ENCODE data around the gene MUC6.

The MUC6 gene

DNA sequence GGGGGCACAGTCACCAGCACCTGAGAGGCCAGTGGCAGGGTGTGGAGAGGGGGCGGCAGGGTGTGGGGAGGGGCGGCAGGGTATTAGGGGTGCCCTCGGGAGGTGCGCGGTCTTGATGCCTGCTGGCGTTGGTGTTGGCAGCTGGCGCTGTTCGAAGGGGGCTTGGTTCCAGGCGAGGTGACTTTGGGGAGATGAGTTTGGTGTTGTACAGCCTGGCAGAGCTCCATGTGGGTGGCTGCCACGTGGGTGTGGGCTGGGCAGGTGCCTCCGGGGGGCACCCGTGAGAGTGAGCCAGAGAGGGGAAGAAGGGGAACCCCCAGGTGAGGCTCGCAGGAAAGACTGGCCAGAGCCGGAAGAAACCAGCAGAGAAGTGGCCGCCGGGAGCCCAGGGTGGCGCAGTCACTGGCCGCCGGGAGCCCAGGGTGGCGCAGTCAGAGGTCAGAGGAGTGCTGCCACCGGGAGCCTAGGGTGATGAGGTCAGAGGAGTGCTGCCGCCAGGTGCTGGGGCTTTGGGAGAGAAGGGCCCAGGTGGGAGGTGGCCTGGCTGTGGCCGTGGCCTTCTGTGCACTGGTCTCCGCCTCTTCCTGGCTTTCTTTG is 44.7 kb downstream of the MUC6 start:
- no peak overlapping the region for H3K4me3 ChIP-seq (ENCODE audit: low read depth, low read length)
- TF ChIP-seq, protein P1, sequence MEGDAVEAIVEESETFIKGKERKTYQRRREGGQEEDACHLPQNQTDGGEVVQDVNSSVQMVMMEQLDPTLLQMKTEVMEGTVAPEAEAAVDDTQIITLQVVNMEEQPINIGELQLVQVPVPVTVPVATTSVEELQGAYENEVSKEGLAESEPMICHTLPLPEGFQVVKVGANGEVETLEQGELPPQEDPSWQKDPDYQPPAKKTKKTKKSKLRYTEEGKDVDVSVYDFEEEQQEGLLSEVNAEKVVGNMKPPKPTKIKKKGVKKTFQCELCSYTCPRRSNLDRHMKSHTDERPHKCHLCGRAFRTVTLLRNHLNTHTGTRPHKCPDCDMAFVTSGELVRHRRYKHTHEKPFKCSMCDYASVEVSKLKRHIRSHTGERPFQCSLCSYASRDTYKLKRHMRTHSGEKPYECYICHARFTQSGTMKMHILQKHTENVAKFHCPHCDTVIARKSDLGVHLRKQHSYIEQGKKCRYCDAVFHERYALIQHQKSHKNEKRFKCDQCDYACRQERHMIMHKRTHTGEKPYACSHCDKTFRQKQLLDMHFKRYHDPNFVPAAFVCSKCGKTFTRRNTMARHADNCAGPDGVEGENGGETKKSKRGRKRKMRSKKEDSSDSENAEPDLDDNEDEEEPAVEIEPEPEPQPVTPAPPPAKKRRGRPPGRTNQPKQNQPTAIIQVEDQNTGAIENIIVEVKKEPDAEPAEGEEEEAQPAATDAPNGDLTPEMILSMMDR (IDR thresholded peaks at IDR 0.05; ENCODE audit: borderline replicate concordance, insufficient read depth, low read depth, low read length) = no peak

DNA sequence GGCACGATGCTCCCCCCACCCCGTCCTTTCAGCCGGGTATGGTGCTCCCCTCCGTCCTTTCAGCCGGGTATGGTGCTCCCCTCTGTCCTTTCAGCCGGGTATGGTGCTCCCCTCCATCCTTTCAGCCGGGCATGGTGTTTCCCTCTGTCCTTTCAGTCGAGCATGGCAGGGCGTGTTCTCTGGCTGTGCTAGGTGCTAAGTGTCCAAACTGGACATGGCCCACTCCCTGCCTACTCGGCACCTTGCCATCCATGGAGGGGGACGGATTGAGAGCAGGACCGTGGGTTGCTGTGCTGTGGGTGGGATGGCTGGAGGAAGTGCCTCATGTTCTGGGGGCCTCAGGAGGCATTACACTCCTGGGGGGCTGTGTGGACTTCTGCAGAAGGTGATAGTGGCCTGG is 45.5 kb downstream of the MUC6 start:
- H3K4me3 ChIP-seq (ENCODE audit: low read depth, low read length) = no peak overlapping the region
- TF ChIP-seq, protein P1 (IDR thresholded peaks at IDR 0.05; ENCODE audit: borderline replicate concordance, insufficient read depth, low read depth, low read length) = no peak

DNA sequence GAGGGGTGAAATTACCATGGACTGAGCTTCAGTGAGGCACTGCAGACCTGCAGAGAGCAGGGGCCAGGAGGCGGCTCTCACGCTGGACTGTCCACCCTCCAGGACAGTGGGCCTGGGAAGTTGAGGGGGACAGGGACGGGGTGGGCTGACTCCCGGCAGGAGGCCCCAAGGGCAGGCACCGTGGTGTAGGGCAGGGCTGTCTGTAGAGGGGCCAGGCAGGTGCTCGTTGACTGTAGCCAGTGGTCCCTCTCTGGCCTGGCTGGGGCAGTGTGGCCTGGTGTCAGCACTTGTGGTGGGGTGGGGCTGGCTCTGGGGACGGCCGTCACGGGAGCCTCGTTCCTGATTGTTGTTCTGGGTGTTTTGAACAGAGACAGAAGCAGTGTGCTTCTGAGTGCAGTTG is 46.4 kb downstream of the MUC6 start:
- TF ChIP-seq, protein P1 (IDR thresholded peaks at IDR 0.05; ENCODE audit: borderline replicate concordance, insufficient read depth, low read depth, low read length) = no peak
- no peak overlapping the region for H3K4me3 ChIP-seq (ENCODE audit: low read depth, low read length)

DNA sequence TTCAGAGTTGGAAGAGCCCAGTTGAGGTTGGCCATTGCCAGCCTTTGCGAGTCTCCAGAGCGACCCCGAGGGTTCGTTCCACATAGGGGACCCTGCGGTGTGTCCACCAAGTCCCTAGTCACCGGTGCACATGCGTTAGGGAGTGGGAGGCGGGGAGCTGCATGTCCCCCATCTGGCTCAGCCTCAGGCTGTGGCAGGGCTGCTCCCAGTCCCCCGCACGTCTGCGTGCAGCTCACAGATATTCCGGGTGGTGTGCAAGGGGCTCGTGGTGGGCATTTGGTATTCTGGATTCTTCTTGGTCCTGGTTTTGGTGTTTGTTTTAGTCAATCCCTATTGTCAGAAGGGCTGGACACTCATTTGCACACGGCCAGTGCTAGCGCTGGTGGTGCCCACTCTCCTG is 48.8 kb downstream of the MUC6 start:
- no peak overlapping the region for H3K4me3 ChIP-seq (ENCODE audit: low read depth, low read length)
- TF ChIP-seq, protein P1 (IDR thresholded peaks at IDR 0.05; ENCODE audit: borderline replicate concordance, insufficient read depth, low read depth, low read length) = no peak

- H3K4me3 ChIP-seq (ENCODE audit: low read depth, low read length) = no peak overlapping the region
- TF ChIP-seq, protein P1 (IDR thresholded peaks at IDR 0.05; ENCODE audit: borderline replicate concordance, insufficient read depth, low read depth, low read length) = no peak
Measured at GRCh38 chr11:986952-987305, 49.6 kb downstream of the MUC6 start.

DNA sequence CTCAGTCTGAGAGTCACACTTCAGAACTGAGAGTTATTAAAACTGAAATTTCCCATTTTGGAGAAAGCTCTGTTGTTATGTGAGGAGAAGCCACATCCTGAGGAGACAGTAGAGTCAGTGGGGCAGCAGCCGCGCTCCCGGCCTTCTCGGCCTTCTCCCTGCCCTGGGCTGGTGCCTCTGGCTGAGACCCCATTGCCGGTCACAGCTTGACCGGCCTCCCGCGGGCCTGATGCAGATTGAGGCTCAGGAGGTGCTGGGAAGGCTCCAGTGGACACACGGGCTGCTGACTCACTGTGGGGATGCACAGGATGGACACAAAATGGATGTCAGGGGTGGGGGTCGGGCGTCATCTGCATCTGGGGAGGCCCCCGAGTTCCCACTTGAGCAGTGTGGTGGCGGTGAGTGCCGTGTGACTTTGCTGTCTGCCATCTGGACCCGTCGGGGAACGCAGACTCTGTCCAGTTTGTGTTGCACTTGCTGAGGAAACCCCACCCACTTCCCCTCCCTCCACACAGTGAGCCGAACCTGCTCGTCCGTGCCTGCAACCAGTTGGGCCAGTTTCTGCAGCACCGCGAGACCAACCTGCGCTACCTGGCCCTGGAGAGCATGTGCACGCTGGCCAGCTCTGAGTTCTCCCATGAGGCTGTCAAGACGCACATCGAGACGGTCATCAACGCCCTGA is 50.1 kb downstream of the MUC6 start:
- no peak overlapping the region for H3K4me3 ChIP-seq (ENCODE audit: low read depth, low read length)
- TF ChIP-seq, protein P1 (IDR thresholded peaks at IDR 0.05; ENCODE audit: borderline replicate concordance, insufficient read depth, low read depth, low read length) = no peak

GRCh38 chr11:985848-986247 is 50.7 kb downstream of the MUC6 start:
- TF ChIP-seq, protein P1 (IDR thresholded peaks at IDR 0.05; ENCODE audit: borderline replicate concordance, insufficient read depth, low read depth, low read length) = no peak
- H3K4me3 ChIP-seq (ENCODE audit: low read depth, low read length) = no peak overlapping the region
